GM23338 (cell line): ENCODE measurements around the gene ENPEP. TPM values are rescaled to one million over a fixed set of nuclear protein-coding genes. Genes with fewer than 3 reads are reported as not detected.

Source experiments
- ATAC-seq: fragments of 200-7000 bp; cut with Tn5 transposase; 3 replicates; pipeline ENCODE4 v1.9.1; 2020
- DNase-seq: peaks from one replicate; pipeline ENCODE4 v3.0.0-alpha.2; 2015; ENCODE audit warnings: low spot score
- H2AFZ ChIP-seq: fragments of 200-600 bp; sonication (generic); 2 replicates; pipeline ENCODE4 v1.8.0; 2016; ENCODE audit warnings: antibody characterized with exemption, mild to moderate bottlenecking, moderate library complexity
- H3F3A ChIP-seq: fragments of 200-600 bp; sonication (generic); replicated peaks from 2 replicates; pipeline ENCODE4 v1.8.0; 2017; ENCODE audit warnings: antibody characterized with exemption, mixed run types, low read depth
- H3K27ac ChIP-seq: fragments of 200-600 bp; sonication (generic); 2 replicates; pipeline ENCODE4 v1.6.1; 2016; ENCODE audit warnings: low read depth
- H3K27me3 ChIP-seq: fragments of 200-600 bp; sonication (generic); 2 replicates; pipeline ENCODE4 v1.8.0; 2016; ENCODE audit warnings: mild to moderate bottlenecking, mixed run types, moderate library complexity; ENCODE audit not compliant: insufficient read depth
- H3K36me3 ChIP-seq: fragments of 200-600 bp; sonication (generic); 2 replicates; pipeline ENCODE4 v1.8.0; 2016; ENCODE audit warnings: mild to moderate bottlenecking; ENCODE audit not compliant: insufficient read depth
- H3K4me1 ChIP-seq: fragments of 200-600 bp; sonication (generic); 2 replicates; pipeline ENCODE4 v1.8.0; 2016; ENCODE audit warnings: mild to moderate bottlenecking, moderate library complexity; ENCODE audit not compliant: insufficient read depth
- H3K4me2 ChIP-seq: fragments of 200-600 bp; sonication (generic); 2 replicates; pipeline ENCODE4 v1.7.1; 2017; ENCODE audit warnings: mixed run types
- H3K4me3 ChIP-seq: fragments of 200-600 bp; sonication (generic); 2 replicates; pipeline ENCODE4 v1.6.1; 2016; ENCODE audit warnings: mixed run types
- H3K79me2 ChIP-seq: fragments of 200-600 bp; sonication (generic); replicated peaks from 2 replicates; pipeline ENCODE4 v1.8.0; 2017; ENCODE audit warnings: mild to moderate bottlenecking; ENCODE audit not compliant: insufficient read depth
- H3K9me2 ChIP-seq: fragments of 200-600 bp; sonication (generic); 2 replicates; pipeline ENCODE4 v1.8.0; 2017; ENCODE audit not compliant: insufficient read depth
- H4K20me1 ChIP-seq: fragments of 200-600 bp; sonication (generic); replicated peaks from 2 replicates; pipeline ENCODE4 v1.8.0; 2017; ENCODE audit warnings: mild to moderate bottlenecking; ENCODE audit not compliant: insufficient read depth
- H3K27ac Mint-ChIP-seq: 2 replicates; pipeline ENCODE4 v1.8.0; 2020; ENCODE audit warnings: inconsistent platforms, mild to moderate bottlenecking, moderate library complexity, mixed read lengths
- H3K27me3 Mint-ChIP-seq: 3 replicates; pipeline ENCODE4 v1.8.0; 2022; ENCODE audit warnings: low read depth, mild to moderate bottlenecking, moderate library complexity, mixed read lengths, inconsistent platforms; ENCODE audit not compliant: insufficient read depth, poor library complexity
- H3K36me3 Mint-ChIP-seq: 3 replicates; pipeline ENCODE4 v1.8.0; 2021; ENCODE audit warnings: low read depth, mild to moderate bottlenecking, inconsistent platforms, moderate library complexity, mixed read lengths
- H3K4me1 Mint-ChIP-seq: 3 replicates; pipeline ENCODE4 v1.8.0; 2020; ENCODE audit warnings: mild to moderate bottlenecking, inconsistent platforms, mixed read lengths
- H3K4me3 Mint-ChIP-seq: 3 replicates; pipeline ENCODE4 v1.8.0; 2021; ENCODE audit warnings: moderate library complexity, mild to moderate bottlenecking, inconsistent platforms, mixed read lengths
- H3K9me3 Mint-ChIP-seq: 3 replicates; pipeline ENCODE4 v1.8.0; 2020; ENCODE audit warnings: moderate library complexity, mild to moderate bottlenecking, inconsistent platforms, mixed read lengths
- CREB1 ChIP-seq: fragments of 250-450 bp; sonication (Bioruptor Pico); IDR thresholded peaks from 2 replicates; pipeline ENCODE4 v1.5.0; 2020; ENCODE audit warnings: low read depth, mild to moderate bottlenecking, moderate library complexity
- EZH2 ChIP-seq: fragments of 200-600 bp; sonication (generic); IDR thresholded peaks from one replicate; pipeline ENCODE4 v1.8.0; 2017; ENCODE audit warnings: antibody characterized with exemption, mild to moderate bottlenecking, low read depth; ENCODE audit not compliant: unreplicated experiment
- EZH2phosphoT487 ChIP-seq: fragments of 200-600 bp; sonication (generic); IDR thresholded peaks from one replicate; pipeline ENCODE4 v1.8.1; 2018; ENCODE audit warnings: antibody characterized with exemption; ENCODE audit not compliant: unreplicated experiment
- JUNB ChIP-seq: IDR thresholded peaks from one replicate; pipeline ENCODE4 v1.6.1; 2016; ENCODE audit warnings: antibody characterized with exemption; ENCODE audit not compliant: unreplicated experiment
- NANOG ChIP-seq: IDR thresholded peaks from 2 replicates; pipeline ENCODE4 v1.6.1; 2016; ENCODE audit warnings: antibody characterized with exemption, borderline replicate concordance
- POLR2AphosphoS5 ChIP-seq: IDR thresholded peaks from 2 replicates; pipeline ENCODE4 v1.6.1; 2016; ENCODE audit warnings: antibody characterized with exemption, low read depth
- STAT1 ChIP-seq: IDR thresholded peaks from one replicate; pipeline ENCODE4 v1.6.1; 2016; ENCODE audit warnings: antibody characterized with exemption; ENCODE audit not compliant: unreplicated experiment
- ZNF114 ChIP-seq: fragments of 250-450 bp; sonication (Bioruptor Pico); IDR thresholded peaks from 2 replicates; pipeline ENCODE4 v1.5.0; 2020; ENCODE audit warnings: mild to moderate bottlenecking, moderate library complexity
- ZNF331 ChIP-seq: fragments of 250-450 bp; sonication (Bioruptor Pico); IDR thresholded peaks from 2 replicates; pipeline ENCODE4 v1.5.0; 2020; ENCODE audit warnings: low read depth, mild to moderate bottlenecking, moderate library complexity
- polyA plus RNA-seq: library from polyadenylated mRNA; unstranded; fragments of >200 nt; fragmentation: Nextera tagmentation; extraction: Ambion mirVana; gene quantifications from 2 replicates; pipeline ENCODE4 v1.2.1, GENCODE V29; 2016
- total RNA-seq: library from RNA; depleted of rRNA; stranded (reverse); fragments of >200 nt; shearing (Covaris generic); gene quantifications from 2 replicates; pipeline ENCODE4 v1.2.3, GENCODE V29; 2014
- TF ChIP-seq, protein P1 (sequence below): IDR thresholded peaks from one replicate; pipeline ENCODE4 v1.6.1; 2018; ENCODE audit warnings: antibody characterized with exemption; ENCODE audit not compliant: unreplicated experiment
- TF ChIP-seq, protein P2 (sequence below): fragments of 250-450 bp; sonication (Bioruptor Pico); IDR thresholded peaks from 2 replicates; pipeline ENCODE4 v1.5.0; 2020; ENCODE audit warnings: mild to moderate bottlenecking, moderate library complexity
- TF ChIP-seq, protein P3 (sequence below): IDR thresholded peaks from 2 replicates; pipeline ENCODE4 v1.6.1; 2016; ENCODE audit warnings: antibody characterized with exemption
- TF ChIP-seq, protein P4 (sequence below), 2 experiments: fragments of 200-600 bp in 1 of 2; sonication (generic) in 1 of 2; conservative IDR thresholded peaks; 2 replicates each; pipeline versions ENCODE4 v1.5.1 to v1.6.1; 2016 to 2017; ENCODE audit warnings: antibody characterized with exemption in 2 of 2, low read depth in 2 of 2, mild to moderate bottlenecking in 2 of 2, moderate library complexity in 1 of 2

ENPEP gene
- total and polyA plus RNA-seq, 2 experiments from 2014 or later = 0.79 to 1.5 TPM

DNA sequence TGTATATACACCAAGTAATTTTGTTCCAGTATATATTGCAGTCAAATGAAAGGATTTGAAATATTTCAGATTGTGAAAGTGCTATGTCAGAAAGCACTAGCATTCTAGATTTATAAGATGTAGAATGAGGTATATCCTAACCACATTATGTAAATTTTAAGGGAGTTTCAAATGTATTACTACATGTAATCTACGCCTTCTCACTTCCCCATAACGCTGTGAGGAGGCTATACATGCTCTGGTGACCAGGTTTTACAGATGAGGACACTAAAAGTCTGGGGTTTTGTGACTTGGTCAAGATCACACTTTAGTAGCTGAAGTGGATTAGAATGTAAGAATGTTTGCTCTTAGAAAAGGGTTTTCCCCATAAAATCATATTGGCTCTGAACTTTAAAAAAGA is 8.1 kb downstream of the ENPEP start:
- no peaks in the 10 kb centered on the region for H4K20me1 ChIP-seq
- Mint-ChIP-seq H3K36me3 (no peaks in the 10 kb centered on the region), H3K9me3 (no peaks in the 10 kb centered on the region), H3K4me1 (peaks cover 30% of the 10 kb centered on the region), H3K4me3 (no peak overlapping the region), H3K27ac (no peak overlapping the region), H3K27me3 (no peaks in the 10 kb centered on the region)
- no peaks in the 10 kb centered on the region for H3K9me2 ChIP-seq
- DNase-seq = no peak
- peaks cover 20% of the 10 kb centered on the region for H3K4me1 ChIP-seq
- H3K27me3 ChIP-seq = no peaks in the 10 kb centered on the region
- H3K36me3 ChIP-seq = no peaks in the 10 kb centered on the region
- TF ChIP-seq, protein P1, sequence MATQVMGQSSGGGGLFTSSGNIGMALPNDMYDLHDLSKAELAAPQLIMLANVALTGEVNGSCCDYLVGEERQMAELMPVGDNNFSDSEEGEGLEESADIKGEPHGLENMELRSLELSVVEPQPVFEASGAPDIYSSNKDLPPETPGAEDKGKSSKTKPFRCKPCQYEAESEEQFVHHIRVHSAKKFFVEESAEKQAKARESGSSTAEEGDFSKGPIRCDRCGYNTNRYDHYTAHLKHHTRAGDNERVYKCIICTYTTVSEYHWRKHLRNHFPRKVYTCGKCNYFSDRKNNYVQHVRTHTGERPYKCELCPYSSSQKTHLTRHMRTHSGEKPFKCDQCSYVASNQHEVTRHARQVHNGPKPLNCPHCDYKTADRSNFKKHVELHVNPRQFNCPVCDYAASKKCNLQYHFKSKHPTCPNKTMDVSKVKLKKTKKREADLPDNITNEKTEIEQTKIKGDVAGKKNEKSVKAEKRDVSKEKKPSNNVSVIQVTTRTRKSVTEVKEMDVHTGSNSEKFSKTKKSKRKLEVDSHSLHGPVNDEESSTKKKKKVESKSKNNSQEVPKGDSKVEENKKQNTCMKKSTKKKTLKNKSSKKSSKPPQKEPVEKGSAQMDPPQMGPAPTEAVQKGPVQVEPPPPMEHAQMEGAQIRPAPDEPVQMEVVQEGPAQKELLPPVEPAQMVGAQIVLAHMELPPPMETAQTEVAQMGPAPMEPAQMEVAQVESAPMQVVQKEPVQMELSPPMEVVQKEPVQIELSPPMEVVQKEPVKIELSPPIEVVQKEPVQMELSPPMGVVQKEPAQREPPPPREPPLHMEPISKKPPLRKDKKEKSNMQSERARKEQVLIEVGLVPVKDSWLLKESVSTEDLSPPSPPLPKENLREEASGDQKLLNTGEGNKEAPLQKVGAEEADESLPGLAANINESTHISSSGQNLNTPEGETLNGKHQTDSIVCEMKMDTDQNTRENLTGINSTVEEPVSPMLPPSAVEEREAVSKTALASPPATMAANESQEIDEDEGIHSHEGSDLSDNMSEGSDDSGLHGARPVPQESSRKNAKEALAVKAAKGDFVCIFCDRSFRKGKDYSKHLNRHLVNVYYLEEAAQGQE = no peak
- TF ChIP-seq EZH2 (no peak), ZNF114 (no peak), CREB1 (CRISPR knock-in tag) (no peak), ZNF331 (CRISPR knock-in tag) (no peak), EZH2phosphoT487 (no peak), POLR2AphosphoS5 (no peak), JUNB (no peak), STAT1 (no peak), NANOG (no peak)
- TF ChIP-seq, protein P2, sequence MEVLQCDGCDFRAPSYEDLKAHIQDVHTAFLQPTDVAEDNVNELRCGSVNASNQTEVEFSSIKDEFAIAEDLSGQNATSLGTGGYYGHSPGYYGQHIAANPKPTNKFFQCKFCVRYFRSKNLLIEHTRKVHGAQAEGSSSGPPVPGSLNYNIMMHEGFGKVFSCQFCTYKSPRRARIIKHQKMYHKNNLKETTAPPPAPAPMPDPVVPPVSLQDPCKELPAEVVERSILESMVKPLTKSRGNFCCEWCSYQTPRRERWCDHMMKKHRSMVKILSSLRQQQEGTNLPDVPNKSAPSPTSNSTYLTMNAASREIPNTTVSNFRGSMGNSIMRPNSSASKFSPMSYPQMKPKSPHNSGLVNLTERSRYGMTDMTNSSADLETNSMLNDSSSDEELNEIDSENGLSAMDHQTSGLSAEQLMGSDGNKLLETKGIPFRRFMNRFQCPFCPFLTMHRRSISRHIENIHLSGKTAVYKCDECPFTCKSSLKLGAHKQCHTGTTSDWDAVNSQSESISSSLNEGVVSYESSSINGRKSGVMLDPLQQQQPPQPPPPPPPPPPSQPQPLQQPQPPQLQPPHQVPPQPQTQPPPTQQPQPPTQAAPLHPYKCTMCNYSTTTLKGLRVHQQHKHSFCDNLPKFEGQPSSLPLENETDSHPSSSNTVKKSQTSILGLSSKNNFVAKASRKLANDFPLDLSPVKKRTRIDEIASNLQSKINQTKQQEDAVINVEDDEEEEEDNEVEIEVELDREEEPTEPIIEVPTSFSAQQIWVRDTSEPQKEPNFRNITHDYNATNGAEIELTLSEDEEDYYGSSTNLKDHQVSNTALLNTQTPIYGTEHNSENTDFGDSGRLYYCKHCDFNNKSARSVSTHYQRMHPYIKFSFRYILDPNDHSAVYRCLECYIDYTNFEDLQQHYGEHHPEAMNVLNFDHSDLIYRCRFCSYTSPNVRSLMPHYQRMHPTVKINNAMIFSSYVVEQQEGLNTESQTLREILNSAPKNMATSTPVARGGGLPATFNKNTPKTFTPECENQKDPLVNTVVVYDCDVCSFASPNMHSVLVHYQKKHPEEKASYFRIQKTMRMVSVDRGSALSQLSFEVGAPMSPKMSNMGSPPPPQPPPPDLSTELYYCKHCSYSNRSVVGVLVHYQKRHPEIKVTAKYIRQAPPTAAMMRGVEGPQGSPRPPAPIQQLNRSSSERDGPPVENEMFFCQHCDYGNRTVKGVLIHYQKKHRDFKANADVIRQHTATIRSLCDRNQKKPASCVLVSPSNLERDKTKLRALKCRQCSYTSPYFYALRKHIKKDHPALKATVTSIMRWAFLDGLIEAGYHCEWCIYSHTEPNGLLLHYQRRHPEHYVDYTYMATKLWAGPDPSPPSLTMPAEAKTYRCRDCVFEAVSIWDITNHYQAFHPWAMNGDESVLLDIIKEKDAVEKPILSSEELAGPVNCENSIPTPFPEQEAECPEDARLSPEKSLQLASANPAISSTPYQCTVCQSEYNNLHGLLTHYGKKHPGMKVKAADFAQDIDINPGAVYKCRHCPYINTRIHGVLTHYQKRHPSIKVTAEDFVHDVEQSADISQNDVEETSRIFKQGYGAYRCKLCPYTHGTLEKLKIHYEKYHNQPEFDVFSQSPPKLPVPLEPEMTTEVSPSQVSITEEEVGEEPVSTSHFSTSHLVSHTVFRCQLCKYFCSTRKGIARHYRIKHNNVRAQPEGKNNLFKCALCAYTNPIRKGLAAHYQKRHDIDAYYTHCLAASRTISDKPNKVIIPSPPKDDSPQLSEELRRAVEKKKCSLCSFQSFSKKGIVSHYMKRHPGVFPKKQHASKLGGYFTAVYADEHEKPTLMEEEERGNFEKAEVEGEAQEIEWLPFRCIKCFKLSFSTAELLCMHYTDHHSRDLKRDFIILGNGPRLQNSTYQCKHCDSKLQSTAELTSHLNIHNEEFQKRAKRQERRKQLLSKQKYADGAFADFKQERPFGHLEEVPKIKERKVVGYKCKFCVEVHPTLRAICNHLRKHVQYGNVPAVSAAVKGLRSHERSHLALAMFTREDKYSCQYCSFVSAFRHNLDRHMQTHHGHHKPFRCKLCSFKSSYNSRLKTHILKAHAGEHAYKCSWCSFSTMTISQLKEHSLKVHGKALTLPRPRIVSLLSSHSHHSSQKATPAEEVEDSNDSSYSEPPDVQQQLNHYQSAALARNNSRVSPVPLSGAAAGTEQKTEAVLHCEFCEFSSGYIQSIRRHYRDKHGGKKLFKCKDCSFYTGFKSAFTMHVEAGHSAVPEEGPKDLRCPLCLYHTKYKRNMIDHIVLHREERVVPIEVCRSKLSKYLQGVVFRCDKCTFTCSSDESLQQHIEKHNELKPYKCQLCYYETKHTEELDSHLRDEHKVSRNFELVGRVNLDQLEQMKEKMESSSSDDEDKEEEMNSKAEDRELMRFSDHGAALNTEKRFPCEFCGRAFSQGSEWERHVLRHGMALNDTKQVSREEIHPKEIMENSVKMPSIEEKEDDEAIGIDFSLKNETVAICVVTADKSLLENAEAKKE = no peak
- TF ChIP-seq, protein P3, sequence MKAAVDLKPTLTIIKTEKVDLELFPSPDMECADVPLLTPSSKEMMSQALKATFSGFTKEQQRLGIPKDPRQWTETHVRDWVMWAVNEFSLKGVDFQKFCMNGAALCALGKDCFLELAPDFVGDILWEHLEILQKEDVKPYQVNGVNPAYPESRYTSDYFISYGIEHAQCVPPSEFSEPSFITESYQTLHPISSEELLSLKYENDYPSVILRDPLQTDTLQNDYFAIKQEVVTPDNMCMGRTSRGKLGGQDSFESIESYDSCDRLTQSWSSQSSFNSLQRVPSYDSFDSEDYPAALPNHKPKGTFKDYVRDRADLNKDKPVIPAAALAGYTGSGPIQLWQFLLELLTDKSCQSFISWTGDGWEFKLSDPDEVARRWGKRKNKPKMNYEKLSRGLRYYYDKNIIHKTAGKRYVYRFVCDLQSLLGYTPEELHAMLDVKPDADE = no peak
- TF ChIP-seq, protein P4, sequence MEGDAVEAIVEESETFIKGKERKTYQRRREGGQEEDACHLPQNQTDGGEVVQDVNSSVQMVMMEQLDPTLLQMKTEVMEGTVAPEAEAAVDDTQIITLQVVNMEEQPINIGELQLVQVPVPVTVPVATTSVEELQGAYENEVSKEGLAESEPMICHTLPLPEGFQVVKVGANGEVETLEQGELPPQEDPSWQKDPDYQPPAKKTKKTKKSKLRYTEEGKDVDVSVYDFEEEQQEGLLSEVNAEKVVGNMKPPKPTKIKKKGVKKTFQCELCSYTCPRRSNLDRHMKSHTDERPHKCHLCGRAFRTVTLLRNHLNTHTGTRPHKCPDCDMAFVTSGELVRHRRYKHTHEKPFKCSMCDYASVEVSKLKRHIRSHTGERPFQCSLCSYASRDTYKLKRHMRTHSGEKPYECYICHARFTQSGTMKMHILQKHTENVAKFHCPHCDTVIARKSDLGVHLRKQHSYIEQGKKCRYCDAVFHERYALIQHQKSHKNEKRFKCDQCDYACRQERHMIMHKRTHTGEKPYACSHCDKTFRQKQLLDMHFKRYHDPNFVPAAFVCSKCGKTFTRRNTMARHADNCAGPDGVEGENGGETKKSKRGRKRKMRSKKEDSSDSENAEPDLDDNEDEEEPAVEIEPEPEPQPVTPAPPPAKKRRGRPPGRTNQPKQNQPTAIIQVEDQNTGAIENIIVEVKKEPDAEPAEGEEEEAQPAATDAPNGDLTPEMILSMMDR (conservative IDR thresholded peaks at IDR 0.05; ENCODE audit: low read depth in 2 of 2) = no peak
- no peak overlapping the region for H3K27ac ChIP-seq
- H2AFZ ChIP-seq = no peak overlapping the region
- no peak overlapping the region for H3K4me2 ChIP-seq
- H3K79me2 ChIP-seq = no peaks in the 10 kb centered on the region
- no peak for ATAC-seq
- H3K4me3 ChIP-seq = no peak overlapping the region
- no peaks in the 10 kb centered on the region for H3F3A ChIP-seq
